Fibroblast of villous mesenchyme (primary cell): ENCODE data around the gene USP7. TPM values are rescaled to one million over a fixed set of nuclear protein-coding genes. Genes with fewer than 3 reads are reported as not detected.

ENCODE experiments used
- DNase-seq: peaks from one replicate; pipeline ENCODE4 v3.0.0-alpha.2; 2010; ENCODE audit warnings: low read depth
- H3K4me3 ChIP-seq: 2 replicates; pipeline ENCODE4 v1.5.1; 2011; ENCODE audit warnings: low read depth, mild to moderate bottlenecking, low read length
- total RNA-seq: library from RNA; depleted of rRNA; stranded (reverse); fragments of >200 nt; gene quantifications from 2 replicates; pipeline ENCODE4 v1.2.3, GENCODE V29; 2012
- TF ChIP-seq, protein P1 (sequence below): IDR thresholded peaks from 2 replicates; pipeline ENCODE4 v1.5.1; 2012; ENCODE audit warnings: low read depth, mild to moderate bottlenecking, low read length; ENCODE audit not compliant: insufficient read depth

Gene USP7
- total RNA-seq, 1 donor: 54.4 TPM

- peak overlapping the region; percentile 61 for H3K4me3 ChIP-seq
Measured at GRCh38 chr16:8869212-8869987, 94.3 kb downstream of the USP7 start.

DNA sequence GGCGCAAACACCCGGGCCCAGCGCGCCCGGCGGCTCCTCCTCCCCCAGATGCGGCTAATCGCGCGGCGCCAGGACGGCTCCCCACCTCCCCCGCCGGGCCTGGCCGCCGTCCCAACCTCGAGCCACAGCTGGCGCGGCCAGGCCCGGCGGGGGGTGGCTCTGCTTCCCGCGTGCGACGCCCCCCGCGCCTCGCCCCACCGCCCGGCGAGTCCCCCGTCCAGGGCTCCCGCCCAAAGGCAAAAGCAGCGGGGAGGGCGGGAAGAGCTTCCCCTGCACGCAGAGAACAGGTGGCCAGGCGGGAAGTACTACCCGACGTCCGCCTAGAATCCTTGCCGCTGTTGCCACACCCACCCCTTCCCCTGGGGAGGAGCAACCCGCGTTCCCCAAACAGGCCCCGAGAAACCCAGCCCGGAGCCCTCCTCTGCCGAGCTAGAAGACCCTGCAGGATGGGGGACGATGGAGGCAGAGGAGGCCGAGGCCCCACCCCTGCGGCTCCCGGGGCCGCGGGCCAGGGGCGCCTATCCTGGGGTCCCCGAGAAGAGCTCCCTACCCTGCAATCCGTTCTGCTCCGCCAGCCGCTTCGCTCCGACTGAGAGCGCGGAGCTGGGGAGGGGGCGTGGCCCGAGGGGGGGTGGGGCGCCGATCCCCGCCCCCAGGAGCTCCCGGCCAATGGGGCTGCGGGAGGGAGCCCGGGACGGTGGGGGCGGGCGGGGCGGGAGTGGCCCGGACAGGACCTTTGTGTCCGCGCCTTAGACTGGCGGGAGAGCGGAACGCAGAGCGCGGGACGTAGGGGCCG is 95.1 kb downstream of the USP7 start, which contains the start of gene CARHSP1:
Gene CARHSP1 (minus strand): TSS at position 591 of the 796 bp plus-strand sequence. CDS start 9,678 bp downstream, outside the sequence.
- TF ChIP-seq, protein P1, sequence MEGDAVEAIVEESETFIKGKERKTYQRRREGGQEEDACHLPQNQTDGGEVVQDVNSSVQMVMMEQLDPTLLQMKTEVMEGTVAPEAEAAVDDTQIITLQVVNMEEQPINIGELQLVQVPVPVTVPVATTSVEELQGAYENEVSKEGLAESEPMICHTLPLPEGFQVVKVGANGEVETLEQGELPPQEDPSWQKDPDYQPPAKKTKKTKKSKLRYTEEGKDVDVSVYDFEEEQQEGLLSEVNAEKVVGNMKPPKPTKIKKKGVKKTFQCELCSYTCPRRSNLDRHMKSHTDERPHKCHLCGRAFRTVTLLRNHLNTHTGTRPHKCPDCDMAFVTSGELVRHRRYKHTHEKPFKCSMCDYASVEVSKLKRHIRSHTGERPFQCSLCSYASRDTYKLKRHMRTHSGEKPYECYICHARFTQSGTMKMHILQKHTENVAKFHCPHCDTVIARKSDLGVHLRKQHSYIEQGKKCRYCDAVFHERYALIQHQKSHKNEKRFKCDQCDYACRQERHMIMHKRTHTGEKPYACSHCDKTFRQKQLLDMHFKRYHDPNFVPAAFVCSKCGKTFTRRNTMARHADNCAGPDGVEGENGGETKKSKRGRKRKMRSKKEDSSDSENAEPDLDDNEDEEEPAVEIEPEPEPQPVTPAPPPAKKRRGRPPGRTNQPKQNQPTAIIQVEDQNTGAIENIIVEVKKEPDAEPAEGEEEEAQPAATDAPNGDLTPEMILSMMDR: no peak
- peak within 1 kb of the TSS; percentile 89 for H3K4me3 ChIP-seq
- peak; percentile 91 for DNase-seq

More at GRCh38 chr16:8869212-8869987, 94.3 kb downstream of the USP7 start:
- DNase-seq: no peak
- TF ChIP-seq, protein P1: no peak

GRCh38 chr16:8867932-8868415 is 95.7 kb downstream of the USP7 start:
- DNase-seq: no peak
- TF ChIP-seq, protein P1: no peak
- peak overlapping the region; percentile 89 for H3K4me3 ChIP-seq

GRCh38 chr16:8867216-8867931 is 96.3 kb downstream of the USP7 start:
- TF ChIP-seq, protein P1: no peak
- peak overlapping the region; percentile 89 for H3K4me3 ChIP-seq
- DNase-seq: no peak

GRCh38 chr16:8866884-8867215 is 96.9 kb downstream of the USP7 start:
- DNase-seq: no peak
- TF ChIP-seq, protein P1: no peak
- peak overlapping the region; percentile 89 for H3K4me3 ChIP-seq

- TF ChIP-seq, protein P1: no peak
- peak; percentile 49 for DNase-seq
- peak overlapping the region; percentile 89 for H3K4me3 ChIP-seq
Measured at GRCh38 chr16:8866118-8866883, 97.4 kb downstream of the USP7 start.
